K562 (cell line): ENCODE results near the gene DPY30. TPM values are rescaled to one million over a fixed set of nuclear protein-coding genes. Genes with fewer than 3 reads are reported as not detected.

Source experiments
- BDP1 ChIP-seq: IDR thresholded peaks from 3 replicates; pipeline ENCODE4 v1.6.1; 2011; ENCODE audit not compliant: insufficient read length, insufficient read depth
- DPF2 ChIP-seq: fragments of 450-650 bp; IDR thresholded peaks from 2 replicates; pipeline ENCODE4 v1.6.1; 2016
- E2F6 ChIP-seq, 2 experiments: IDR thresholded peaks; 2 replicates each; pipeline ENCODE4 v1.6.1; 2011; ENCODE audit warnings: borderline replicate concordance in 1 of 2, control low read depth in 1 of 2, low read depth in 1 of 2, low read length in 1 of 2, mild to moderate bottlenecking in 1 of 2, mixed read lengths in 1 of 2, moderate library complexity in 1 of 2; ENCODE audit not compliant: insufficient read depth in 1 of 2, insufficient read length in 1 of 2, poor library complexity in 1 of 2, severe bottlenecking in 1 of 2; ENCODE audit errors: extremely low read depth in 1 of 2
- FOXA3 ChIP-seq, 2 experiments: fragments of 450-650 bp in 1 of 2; sonication (generic) in 1 of 2; formaldehyde crosslinking; IDR thresholded peaks in 1 of 2; conservative IDR thresholded peaks in 1 of 2; 2 replicates each; pipeline versions ENCODE4 v1.4.0 to v1.8.0; 2020 to 2022; ENCODE audit warnings: mild to moderate bottlenecking in 2 of 2, missing genetic modification reagents in 1 of 2
- GABPA ChIP-seq: fragments of 200-800 bp; sonication (Bioruptor generic); conservative IDR thresholded peaks from 2 replicates; pipeline ENCODE4 v1.6.1; 2016; ENCODE audit warnings: low read depth, missing genetic modification characterization, missing compliant biosample characterization
- JUN ChIP-seq, 2 experiments: sonication (generic) in 1 of 2; formaldehyde crosslinking in 1 of 2; IDR thresholded peaks; 2 replicates each; pipeline versions ENCODE4 v1.6.1 to v1.8.0; 2012 to 2022; ENCODE audit warnings: borderline replicate concordance in 2 of 2, mild to moderate bottlenecking in 2 of 2, improper control_type of control experiment in 1 of 2, low read depth in 1 of 2, low read length in 1 of 2, missing genetic modification reagents in 1 of 2
- KAT2B ChIP-seq: IDR thresholded peaks from one replicate; pipeline ENCODE4 v1.6.1; 2012; ENCODE audit warnings: low read depth, mild to moderate bottlenecking, control low read depth, inconsistent platforms, low read length, moderate library complexity
- NBN ChIP-seq: fragments of 450-650 bp; IDR thresholded peaks from 2 replicates; pipeline ENCODE4 v1.6.1; 2016; ENCODE audit warnings: low read depth, mild to moderate bottlenecking
- POLR2B ChIP-seq: fragments of 450-650 bp; IDR thresholded peaks from 2 replicates; pipeline ENCODE4 v1.6.1; 2018; ENCODE audit warnings: low read depth; ENCODE audit not compliant: partially characterized antibody
- RBBP5 ChIP-seq: fragments of 200-600 bp; sonication (generic); IDR thresholded peaks from 2 replicates; pipeline ENCODE4 v1.6.1; 2012; ENCODE audit warnings: borderline replicate concordance, mild to moderate bottlenecking, low read length, control low read depth, inconsistent platforms; ENCODE audit not compliant: insufficient read depth, poor library complexity, severe bottlenecking
- SRF ChIP-seq, 2 experiments: fragments of 250-450, 450-650 bp in 1 of 2; sonication (Bioruptor Pico) in 1 of 2; sonication (generic) in 1 of 2; formaldehyde crosslinking; IDR thresholded peaks; 2 replicates each; pipeline versions ENCODE4 v1.5.0 to v1.5.1; 2020 to 2022; ENCODE audit warnings: mild to moderate bottlenecking in 1 of 2, missing genetic modification reagents in 1 of 2
- TEAD1 ChIP-seq, 2 experiments: fragments of 450-650 bp in 1 of 2; sonication (generic) in 1 of 2; formaldehyde crosslinking; IDR thresholded peaks; 2 replicates each; pipeline versions ENCODE4 v1.4.0 to v1.8.0; 2020 to 2022; ENCODE audit warnings: mild to moderate bottlenecking in 2 of 2, missing genetic modification reagents in 1 of 2
- ZBTB7A ChIP-seq: IDR thresholded peaks from 2 replicates; pipeline ENCODE4 v1.6.1; 2011; ENCODE audit warnings: low read depth, mild to moderate bottlenecking, low read length, moderate library complexity, borderline replicate concordance; ENCODE audit not compliant: control insufficient read depth
- ZNF347 ChIP-seq: fragments of 450-650 bp; formaldehyde crosslinking; IDR thresholded peaks from 2 replicates; pipeline ENCODE4 v1.4.0; 2020; ENCODE audit warnings: low read depth, mild to moderate bottlenecking, moderate library complexity
- polyA plus RNA-seq, 8 experiments: library from polyadenylated mRNA; depleted of rRNA in 4 of 8; stranded (reverse) in 5 of 8; unstranded in 3 of 8; fragments of >200 nt; fragmentation: Nextera tagmentation in 2 of 8; fragmentation: Illumina TruSeq in 1 of 8; extraction: Ambion mirVana in 2 of 8; extraction: Trizol in 1 of 8; gene quantifications; 2 replicates each; pipeline versions ENCODE4 v1.2.1 to v1.2.3, GENCODE V29; 2011 to 2014; ENCODE audit warnings: inconsistent platforms in 1 of 8, missing spikeins in 1 of 8
- total RNA-seq, 7 experiments: library from RNA; depleted of rRNA in 6 of 7; stranded (reverse); fragments of >200 nt in 6 of 7; fragmentation: Illumina TruSeq in 2 of 7; extraction: Trizol in 2 of 7; gene quantifications; 2 replicates each; pipeline versions ENCODE4 v1.2.1 to v1.2.3, GENCODE V29; 2011 to 2021; ENCODE audit warnings: low replicate concordance in 1 of 7
- TF ChIP-seq, protein P1 (sequence below): fragments of 450-650 bp; IDR thresholded peaks from 2 replicates; pipeline ENCODE4 v1.6.1; 2016; ENCODE audit warnings: antibody characterized with exemption
- TF ChIP-seq, protein P2 (sequence below): fragments of 450-650 bp; IDR thresholded peaks from 2 replicates; pipeline ENCODE4 v1.6.1; 2014; ENCODE audit warnings: low read depth, mild to moderate bottlenecking, moderate library complexity, borderline replicate concordance

DPY30 gene
- total and polyA plus RNA-seq, 9 of the 15 experiments (the other 6 are each of a cell fraction or from before 2014, with no cell fraction given) = 64.6 to 402 (median 116) TPM

GRCh38 chr2:32063310-32064020 is 23.9 kb upstream of the DPY30 start, which contains the start of gene SPAST (continued):
- TF ChIP-seq, protein P1, sequence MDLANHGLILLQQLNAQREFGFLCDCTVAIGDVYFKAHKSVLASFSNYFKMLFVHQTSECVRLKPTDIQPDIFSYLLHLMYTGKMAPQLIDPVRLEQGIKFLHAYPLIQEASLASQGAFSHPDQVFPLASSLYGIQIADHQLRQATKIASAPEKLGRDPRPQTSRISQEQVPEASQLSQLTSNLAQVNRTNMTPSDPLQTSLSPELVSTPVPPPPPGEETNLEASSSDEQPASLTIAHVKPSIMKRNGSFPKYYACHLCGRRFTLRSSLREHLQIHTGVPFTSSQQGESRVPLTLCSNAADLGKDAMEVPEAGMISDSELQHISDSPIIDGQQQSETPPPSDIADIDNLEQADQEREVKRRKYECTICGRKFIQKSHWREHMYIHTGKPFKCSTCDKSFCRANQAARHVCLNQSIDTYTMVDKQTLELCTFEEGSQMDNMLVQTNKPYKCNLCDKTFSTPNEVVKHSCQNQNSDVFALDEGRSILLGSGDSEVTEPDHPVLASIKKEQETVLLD = peak; percentile 99
- peak; percentile 70 for TF ChIP-seq GABPA (tag)
- TF ChIP-seq, protein P2, sequence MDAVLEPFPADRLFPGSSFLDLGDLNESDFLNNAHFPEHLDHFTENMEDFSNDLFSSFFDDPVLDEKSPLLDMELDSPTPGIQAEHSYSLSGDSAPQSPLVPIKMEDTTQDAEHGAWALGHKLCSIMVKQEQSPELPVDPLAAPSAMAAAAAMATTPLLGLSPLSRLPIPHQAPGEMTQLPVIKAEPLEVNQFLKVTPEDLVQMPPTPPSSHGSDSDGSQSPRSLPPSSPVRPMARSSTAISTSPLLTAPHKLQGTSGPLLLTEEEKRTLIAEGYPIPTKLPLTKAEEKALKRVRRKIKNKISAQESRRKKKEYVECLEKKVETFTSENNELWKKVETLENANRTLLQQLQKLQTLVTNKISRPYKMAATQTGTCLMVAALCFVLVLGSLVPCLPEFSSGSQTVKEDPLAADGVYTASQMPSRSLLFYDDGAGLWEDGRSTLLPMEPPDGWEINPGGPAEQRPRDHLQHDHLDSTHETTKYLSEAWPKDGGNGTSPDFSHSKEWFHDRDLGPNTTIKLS = peak; percentile 91; the same call in 1 of the 2 replicates
- TF ChIP-seq POLR2B = peak; percentile 69
- peak; percentile 36 to 87; a peak in 3 of 4 replicates for TF ChIP-seq FOXA3 (CRISPR knock-in tag; conservative IDR thresholded peaks at IDR 0.05 in 1 of 2, IDR thresholded peaks at IDR 0.05 in 1 of 2)
- peak in 1 of 2 experiments; percentile 27; a peak in 1 of 4 replicates for TF ChIP-seq TEAD1 (CRISPR knock-in tag; IDR thresholded peaks at IDR 0.05)
- no peak for TF ChIP-seq BDP1
- TF ChIP-seq ZBTB7A = peak; percentile 67
- peak; percentile 57; the same call in 1 of the 2 replicates for TF ChIP-seq JUN (IDR thresholded peaks at IDR 0.05; ENCODE audit: borderline replicate concordance, low read depth, low read length)
- TF ChIP-seq JUN (CRISPR knock-in tag; IDR thresholded peaks at IDR 0.05; ENCODE audit: borderline replicate concordance) = no peak
- peak in 1 of 2 experiments; percentile 71; a peak in 2 of 4 replicates for TF ChIP-seq SRF (CRISPR knock-in tag; IDR thresholded peaks at IDR 0.05)
- TF ChIP-seq DPF2 = 0 out of 2 replicates have a peak, but pooled peaks have one; percentile 10
- no peak for TF ChIP-seq ZNF347
- TF ChIP-seq KAT2B = peak; percentile 68
- TF ChIP-seq RBBP5 = peak; percentile 66
- TF ChIP-seq NBN = peak; percentile 10; the same call in 1 of the 2 replicates
- TF ChIP-seq E2F6 (IDR thresholded peaks at IDR 0.05; ENCODE audit: borderline replicate concordance in 1 of 2, extremely low read depth in 1 of 2, insufficient read depth in 1 of 2, insufficient read length in 1 of 2, low read depth in 1 of 2, low read length in 1 of 2, poor library complexity in 1 of 2, severe bottlenecking in 1 of 2) = peak; percentile 29 to 37
